ENCODE results near the gene ZDHHC4. TPM values are rescaled to one million over a fixed set of nuclear protein-coding genes. Genes with fewer than 3 reads are reported as not detected.

The ZDHHC4 gene
- total and polyA plus RNA-seq, 4 donors: 44.1 to 79.6 (median 51.8) TPM

DNA sequence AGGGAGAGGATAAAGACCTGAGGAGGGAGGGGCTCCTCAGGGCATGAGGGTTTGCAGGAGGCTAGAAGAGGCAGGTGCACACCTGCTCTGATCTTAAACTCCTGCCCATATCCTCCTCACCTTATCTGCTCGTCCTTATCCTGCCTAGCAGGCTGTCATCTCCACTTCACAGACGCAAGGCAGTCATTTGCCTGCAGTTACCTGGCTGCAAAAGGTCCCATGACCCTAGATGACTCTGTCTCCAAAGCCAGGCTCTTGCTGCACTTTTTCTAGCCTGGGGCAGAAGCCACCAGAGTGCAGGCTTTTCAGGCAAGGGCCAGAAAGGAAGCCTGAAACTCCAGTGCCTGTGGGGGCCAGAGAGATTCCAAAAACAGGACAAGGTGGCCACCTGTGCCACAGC, 36.5 kb downstream of the ZDHHC4 start:
- Histone ChIP-seq H3K9me3 (ENCODE audit: control insufficient read depth in 4 of 4, insufficient read depth in 3 of 4, low read length in 3 of 4) (no peaks in the 10 kb centered on the region), H3K4me1 (ENCODE audit: control insufficient read depth in 5 of 5, insufficient read depth in 5 of 5, low read length in 5 of 5) (peaks cover 0 to 17% (median 0%) of the 10 kb centered on the region in 5 donors), H3K4me3 (no peak overlapping the region), H3K36me3 (ENCODE audit: control insufficient read depth in 4 of 4, insufficient read depth in 4 of 4, low read length in 4 of 4) (peaks cover 0 to 3% (median under 1%) of the 10 kb centered on the region in 4 donors), H3K27me3 (ENCODE audit: control insufficient read depth in 3 of 3, insufficient read depth in 3 of 3, low read length in 2 of 3) (no peaks in the 10 kb centered on the region), H3K27ac (ENCODE audit: low read depth in 1 of 2, low read length in 1 of 2) (no peak overlapping the region), H3K9ac (ENCODE audit: insufficient read depth in 1 of 2, low read length in 2 of 2) (no peak overlapping the region)
- 41 to 56% methylated on average over 2 of the region's 2 CpGs for WGBS, 2 donors
- TF ChIP-seq, protein P1, sequence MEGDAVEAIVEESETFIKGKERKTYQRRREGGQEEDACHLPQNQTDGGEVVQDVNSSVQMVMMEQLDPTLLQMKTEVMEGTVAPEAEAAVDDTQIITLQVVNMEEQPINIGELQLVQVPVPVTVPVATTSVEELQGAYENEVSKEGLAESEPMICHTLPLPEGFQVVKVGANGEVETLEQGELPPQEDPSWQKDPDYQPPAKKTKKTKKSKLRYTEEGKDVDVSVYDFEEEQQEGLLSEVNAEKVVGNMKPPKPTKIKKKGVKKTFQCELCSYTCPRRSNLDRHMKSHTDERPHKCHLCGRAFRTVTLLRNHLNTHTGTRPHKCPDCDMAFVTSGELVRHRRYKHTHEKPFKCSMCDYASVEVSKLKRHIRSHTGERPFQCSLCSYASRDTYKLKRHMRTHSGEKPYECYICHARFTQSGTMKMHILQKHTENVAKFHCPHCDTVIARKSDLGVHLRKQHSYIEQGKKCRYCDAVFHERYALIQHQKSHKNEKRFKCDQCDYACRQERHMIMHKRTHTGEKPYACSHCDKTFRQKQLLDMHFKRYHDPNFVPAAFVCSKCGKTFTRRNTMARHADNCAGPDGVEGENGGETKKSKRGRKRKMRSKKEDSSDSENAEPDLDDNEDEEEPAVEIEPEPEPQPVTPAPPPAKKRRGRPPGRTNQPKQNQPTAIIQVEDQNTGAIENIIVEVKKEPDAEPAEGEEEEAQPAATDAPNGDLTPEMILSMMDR (IDR thresholded peaks at IDR 0.05; ENCODE audit: control extremely low read depth, extremely low read depth): no peak
- no peak for ATAC-seq (ENCODE audit: insufficient read depth, low FRiP score)
- no peak for DNase-seq

DNA sequence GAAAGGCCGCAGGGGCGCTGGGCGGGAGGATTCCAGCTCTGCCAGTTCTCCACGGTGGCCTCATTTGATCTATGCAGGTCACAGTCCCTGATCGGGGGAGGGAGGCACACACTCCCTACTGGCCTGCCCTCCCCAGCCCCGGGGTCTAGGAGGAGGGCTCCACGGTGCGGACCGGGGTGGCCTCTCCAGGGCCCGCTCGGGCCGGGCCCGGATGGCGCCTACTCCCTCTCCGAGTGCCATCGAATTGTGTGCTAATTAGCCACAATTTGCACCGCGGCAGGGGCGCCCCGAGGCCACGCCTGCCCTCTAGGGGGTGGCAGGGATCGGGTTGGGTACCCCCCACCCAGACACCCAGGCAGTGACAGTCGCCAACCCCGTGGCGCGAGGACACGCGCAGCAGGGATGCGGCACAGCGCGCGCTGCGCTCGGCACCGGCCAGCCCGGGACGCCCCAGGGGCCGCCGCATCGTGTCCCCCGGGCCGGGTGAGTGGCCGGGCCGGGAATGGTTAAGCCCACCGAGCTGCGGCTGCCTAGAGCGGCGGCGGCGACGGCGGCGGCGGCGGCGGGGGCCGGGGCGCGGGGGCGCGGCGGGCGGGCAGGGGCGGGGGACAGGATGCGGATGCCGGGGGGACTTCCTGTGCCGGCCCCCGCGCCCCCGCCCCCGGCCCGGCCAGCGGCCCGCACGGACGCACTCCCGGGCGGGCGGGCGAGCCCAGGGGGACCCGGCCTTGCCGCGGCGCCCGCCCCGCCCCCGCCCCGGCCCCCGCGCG, 37.9 kb downstream of the ZDHHC4 start, which contains the start of gene ZNF853:
Gene ZNF853 (plus strand): TSS at position 658 of the 770 bp plus-strand sequence. CDS start 565 bp downstream, outside the sequence.
- Histone ChIP-seq H3K4me3 (peak within 1 kb of the TSS; percentile 71), H3K9me3 (ENCODE audit: control insufficient read depth in 4 of 4, insufficient read depth in 3 of 4, low read length in 3 of 4) (no peaks in the 10 kb centered on the region), H3K27me3 (ENCODE audit: control insufficient read depth in 3 of 3, insufficient read depth in 3 of 3, low read length in 2 of 3) (no peaks in the 10 kb centered on the region), H3K4me1 (ENCODE audit: control insufficient read depth in 5 of 5, insufficient read depth in 5 of 5, low read length in 5 of 5) (peaks cover 0 to 17% (median 0%) of the 10 kb centered on the region in 5 donors), H3K36me3 (ENCODE audit: control insufficient read depth in 4 of 4, insufficient read depth in 4 of 4, low read length in 4 of 4) (peaks cover 0 to 7% (median 0%) of the 10 kb centered on the region in 4 donors), H3K9ac (ENCODE audit: insufficient read depth in 1 of 2, low read length in 2 of 2) (peak within 1 kb of the TSS; percentile 11 to 19), H3K27ac (ENCODE audit: low read depth in 1 of 2, low read length in 1 of 2) (no peak within 1 kb of the TSS)
- TF ChIP-seq, protein P1 (IDR thresholded peaks at IDR 0.05; ENCODE audit: control extremely low read depth, extremely low read depth): no peak
- 5 to 7% methylated on average over 38 to 90 of the region's 91 CpGs for WGBS, 2 donors
- DNase-seq: peak; percentile 42 to 53 (median 46)
- no peak for ATAC-seq (ENCODE audit: insufficient read depth, low FRiP score)

DNA sequence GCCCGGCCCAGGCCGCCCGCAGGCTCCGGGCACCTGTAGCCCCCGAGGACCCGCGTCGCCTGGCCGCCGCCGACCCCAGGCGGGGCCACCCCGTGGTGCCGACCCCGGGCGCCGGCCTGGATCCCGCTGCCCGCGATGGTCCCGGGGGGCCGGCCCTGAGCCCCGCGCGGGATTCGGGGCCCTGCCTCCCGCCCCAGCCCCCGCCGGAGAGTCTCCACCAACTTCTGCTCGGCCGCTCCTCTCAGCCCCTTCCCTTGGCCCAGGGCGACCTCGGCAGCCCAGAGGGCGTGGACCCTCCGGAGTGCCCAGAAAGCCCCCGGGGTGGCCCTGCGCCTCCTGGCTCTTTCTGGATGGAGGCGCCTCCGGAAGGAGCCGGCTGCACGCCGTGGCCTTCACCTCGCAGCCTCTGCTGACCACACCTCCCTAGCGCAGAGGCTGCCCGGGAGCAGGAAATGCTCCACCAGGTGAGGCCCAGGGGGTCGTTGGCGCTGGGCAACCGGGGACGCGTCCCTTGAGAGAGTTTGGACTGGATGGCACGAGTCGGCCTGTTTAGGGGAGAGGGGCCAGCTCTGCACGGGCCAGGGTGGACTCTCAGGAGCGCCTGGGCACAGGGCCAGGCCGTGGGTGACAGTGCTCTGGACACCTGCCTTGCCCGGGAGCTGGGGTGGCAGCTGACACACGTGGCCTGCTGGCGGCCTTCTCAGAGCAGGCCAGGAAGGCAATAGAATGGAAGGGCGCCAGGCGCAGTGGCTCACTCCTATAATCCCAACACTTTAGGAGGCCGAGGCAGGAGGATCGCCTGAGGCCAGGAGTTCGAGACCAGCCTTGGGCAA, 38.7 kb downstream of the ZDHHC4 start:
- whole genome bisulfite sequencing, 2 donors: 10 to 15% methylated on average over 38 to 63 of the region's 63 CpGs
- Histone ChIP-seq H3K9me3 (ENCODE audit: control insufficient read depth in 4 of 4, insufficient read depth in 3 of 4, low read length in 3 of 4) (no peaks in the 10 kb centered on the region), H3K9ac (ENCODE audit: insufficient read depth in 1 of 2, low read length in 2 of 2) (peak overlapping the region in 1 of 2 donors; percentile 19), H3K4me3 (peak overlapping the region; percentile 71), H3K4me1 (ENCODE audit: control insufficient read depth in 5 of 5, insufficient read depth in 5 of 5, low read length in 5 of 5) (peaks cover 0 to 17% (median 0%) of the 10 kb centered on the region in 5 donors), H3K27me3 (ENCODE audit: control insufficient read depth in 3 of 3, insufficient read depth in 3 of 3, low read length in 2 of 3) (no peaks in the 10 kb centered on the region), H3K36me3 (ENCODE audit: control insufficient read depth in 4 of 4, insufficient read depth in 4 of 4, low read length in 4 of 4) (peaks cover 0 to 7% (median 0%) of the 10 kb centered on the region in 4 donors), H3K27ac (ENCODE audit: low read depth in 1 of 2, low read length in 1 of 2) (no peak overlapping the region)
- ATAC-seq (ENCODE audit: insufficient read depth, low FRiP score) (no peak), DNase-seq (peak in 1 of 3 donors; percentile 29)
- TF ChIP-seq, protein P1 (IDR thresholded peaks at IDR 0.05; ENCODE audit: control extremely low read depth, extremely low read depth): no peak
